ENCODE results near the gene TRIM41.

Gene TRIM41

GRCh38 chr5:181184845-181185216 is 38.2 kb upstream of the TRIM41 start:
- FAIRE-seq (no peak), DNase-seq (ENCODE audit: insufficient read length, low spot score) (no peak)
- TF ChIP-seq CTCF (IDR thresholded peaks at IDR 0.05; ENCODE audit: insufficient read depth, missing control alignments), result no peak

- no peak for FAIRE-seq
- no peak for TF ChIP-seq CTCF (IDR thresholded peaks at IDR 0.05; ENCODE audit: insufficient read depth, missing control alignments)
- DNase-seq (ENCODE audit: insufficient read length, low spot score), result no peak
Observed at GRCh38 chr5:181185560-181185959, 37.5 kb upstream of the TRIM41 start.

GRCh38 chr5:181186022-181186421 is 37.1 kb upstream of the TRIM41 start:
- no peak for TF ChIP-seq CTCF (IDR thresholded peaks at IDR 0.05; ENCODE audit: insufficient read depth, missing control alignments)
- no peak for FAIRE-seq
- no peak for DNase-seq (ENCODE audit: insufficient read length, low spot score)

GRCh38 chr5:181186986-181187499 is 36.0 kb upstream of the TRIM41 start:
- FAIRE-seq, result no peak

DNA sequence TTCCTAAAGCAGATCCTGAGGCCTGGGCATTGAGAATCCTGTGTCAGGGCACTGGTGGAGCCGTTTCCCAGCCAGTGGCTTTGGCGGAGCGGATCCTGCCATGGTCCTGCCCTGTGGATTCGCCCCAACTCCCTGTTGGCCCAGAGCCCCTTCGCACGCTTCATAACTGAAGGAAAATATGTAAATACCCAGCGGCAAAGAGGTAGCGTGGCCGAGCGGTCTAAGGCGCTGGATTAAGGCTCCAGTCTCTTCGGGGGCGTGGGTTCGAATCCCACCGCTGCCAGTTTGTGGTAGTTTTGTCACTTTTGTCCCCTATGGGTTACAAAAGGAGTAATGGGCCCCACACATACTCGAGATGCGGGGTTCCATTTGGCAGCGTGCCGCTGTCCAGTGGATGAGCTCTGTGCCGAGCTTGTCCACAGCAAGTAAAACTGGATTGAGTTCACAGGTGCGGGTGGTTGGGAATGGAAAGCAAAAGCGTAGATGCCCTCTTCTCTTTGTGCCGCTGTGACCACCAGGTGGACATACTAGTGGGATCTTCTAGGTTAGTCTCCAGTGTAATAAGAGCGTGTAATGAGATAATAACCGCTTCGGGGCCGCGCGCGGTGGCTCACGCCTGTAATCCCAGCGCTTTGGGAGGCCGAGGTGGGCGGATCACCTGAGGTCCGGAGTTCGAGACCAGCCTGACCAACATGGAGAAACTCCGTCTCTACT is 35.4 kb upstream of the TRIM41 start:
- TF ChIP-seq CTCF (IDR thresholded peaks at IDR 0.05; ENCODE audit: insufficient read depth, missing control alignments), result no peak
- DNase-seq (ENCODE audit: insufficient read length, low spot score), result no peak
- FAIRE-seq, result no peak

More at GRCh38 chr5:181186986-181187499, 36.0 kb upstream of the TRIM41 start:
- no peak for DNase-seq (ENCODE audit: insufficient read length, low spot score)
- no peak for TF ChIP-seq CTCF (IDR thresholded peaks at IDR 0.05; ENCODE audit: insufficient read depth, missing control alignments)

DNA sequence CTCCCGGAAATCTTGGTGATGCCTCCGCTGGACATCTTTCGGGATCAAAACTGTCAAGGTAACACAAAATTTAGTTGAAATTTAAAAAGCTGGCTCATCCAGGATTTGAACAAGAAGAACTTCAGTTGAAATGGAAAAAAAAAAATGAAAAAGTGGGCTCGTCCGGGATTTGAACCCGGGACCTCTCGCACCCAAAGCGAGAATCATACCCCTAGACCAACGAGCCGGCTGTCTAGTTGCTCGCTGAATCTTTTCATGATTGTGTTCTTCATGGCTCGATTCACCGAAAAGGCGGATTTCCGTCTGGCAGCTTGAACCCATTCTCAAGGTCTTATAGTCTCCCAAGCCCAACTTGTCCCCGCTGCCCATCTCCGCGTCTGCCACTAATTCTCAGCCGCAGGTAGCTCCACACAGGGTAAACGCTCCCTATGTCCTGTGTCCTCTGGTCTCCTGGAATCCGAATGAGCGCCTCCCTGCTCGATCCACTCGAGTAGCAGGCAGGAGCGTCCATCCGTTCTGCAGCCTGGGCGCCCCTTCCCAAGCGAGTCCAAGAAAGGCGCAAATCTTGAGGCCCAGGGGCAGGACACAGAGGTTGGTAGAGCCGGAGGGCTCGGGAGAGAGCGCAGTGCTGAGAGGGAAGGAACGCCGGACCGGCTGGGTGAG is 34.2 kb upstream of the TRIM41 start:
- DNase-seq (ENCODE audit: insufficient read length, low spot score), result no peak
- no peak for TF ChIP-seq CTCF (IDR thresholded peaks at IDR 0.05; ENCODE audit: insufficient read depth, missing control alignments)

More for the DNA sequence above, 34.2 kb upstream of the TRIM41 start:
- no peak for FAIRE-seq
